ENCODE data around the gene ADGRG1.
A peak's percentile ranks its signal among the peaks of the same experiment; 100 is the strongest.

The ADGRG1 gene

DNA sequence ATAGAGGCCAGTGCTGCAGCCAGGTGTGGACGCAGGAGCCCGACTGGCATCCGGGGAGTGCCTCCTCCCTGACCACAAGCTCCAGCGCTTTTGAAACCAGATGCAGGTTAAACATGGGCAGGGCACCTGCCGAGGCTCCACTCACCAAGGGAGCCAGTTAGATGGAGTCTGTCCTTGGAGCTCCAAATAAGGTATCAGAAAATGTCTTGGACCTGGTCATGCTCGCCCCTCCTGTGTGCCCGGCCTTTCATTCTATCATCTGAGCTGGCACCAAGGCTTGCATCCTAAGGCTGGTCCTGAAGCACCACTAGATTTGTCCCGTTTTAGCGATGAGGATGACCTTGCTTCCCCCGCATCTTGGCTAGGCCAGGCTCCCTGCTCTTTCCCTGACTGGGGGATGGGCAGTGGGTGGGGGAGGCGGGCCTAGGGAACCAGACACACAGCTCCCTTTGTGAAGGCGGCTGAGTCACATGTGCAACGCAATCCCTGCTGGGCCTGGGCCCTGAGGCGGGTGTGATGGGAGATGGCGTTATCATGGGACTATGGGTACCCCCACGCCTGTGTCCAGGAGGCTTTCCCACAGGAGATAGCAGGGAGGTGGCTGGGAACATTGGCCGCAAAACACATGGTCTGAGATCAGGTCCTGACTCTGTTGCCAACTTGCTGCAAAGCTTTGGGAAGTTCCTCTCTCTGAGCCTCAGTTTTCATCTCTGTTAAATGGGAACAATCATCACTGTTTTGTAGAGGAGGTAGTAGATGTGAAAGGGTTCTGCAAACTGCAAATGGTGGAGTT lies 5.0 kb upstream of the ADGRG1 start:
- peaks cover 14% of the 10 kb centered on the region for H3K27me3 ChIP-seq (ENCODE audit: control insufficient read depth, insufficient read depth, low read length)
- H3K4me1 ChIP-seq (ENCODE audit: control insufficient read depth, insufficient read depth, low read length), result peaks cover 16% of the 10 kb centered on the region
- H3K4me2 ChIP-seq (ENCODE audit: low read length), result no peak overlapping the region
- H3K9ac ChIP-seq (ENCODE audit: low read depth, low read length), result no peak overlapping the region
- H3K4me3 ChIP-seq (ENCODE audit: low read length), result no peak overlapping the region
- no peaks in the 10 kb centered on the region for H3K9me3 ChIP-seq (replicated peaks; ENCODE audit: low read length)
- H3K36me3 ChIP-seq (ENCODE audit: insufficient read depth, low read length), result no peaks in the 10 kb centered on the region

DNA sequence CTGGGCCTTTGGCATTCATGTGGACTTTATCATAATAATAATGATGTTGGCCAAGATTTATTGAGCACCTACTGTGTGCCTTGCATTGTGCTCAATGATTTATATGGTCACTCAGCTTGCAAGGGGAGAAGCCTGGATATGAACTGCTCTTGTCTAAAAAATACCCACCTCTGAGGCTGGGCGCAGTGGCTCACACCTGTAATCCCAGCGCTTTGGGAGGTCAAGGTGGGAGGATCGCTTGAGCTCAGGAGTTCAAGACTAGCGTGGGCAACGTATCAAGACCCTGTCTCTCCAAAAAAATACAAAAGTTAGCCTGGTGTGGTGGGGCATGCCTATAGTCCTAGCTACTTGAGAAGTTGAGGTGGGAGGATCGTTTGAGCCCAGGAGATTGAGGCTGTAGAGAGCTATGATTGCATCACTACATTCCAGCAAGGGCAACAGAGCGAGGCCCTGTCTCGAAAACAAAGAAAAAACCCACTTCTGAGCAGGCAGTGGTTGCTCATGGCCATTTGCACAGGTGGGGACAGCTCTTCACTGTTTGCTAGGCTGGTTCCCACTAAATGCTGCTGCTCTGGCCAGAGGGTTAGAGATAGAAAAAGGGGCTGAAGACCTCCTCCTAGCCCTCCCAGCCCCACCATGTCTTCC lies 4.3 kb upstream of the ADGRG1 start:
- no peaks in the 10 kb centered on the region for H3K9me3 ChIP-seq (replicated peaks; ENCODE audit: low read length)
- no peaks in the 10 kb centered on the region for H3K36me3 ChIP-seq (ENCODE audit: insufficient read depth, low read length)
- H3K9ac ChIP-seq (ENCODE audit: low read depth, low read length), result no peak overlapping the region
- H3K4me1 ChIP-seq (ENCODE audit: control insufficient read depth, insufficient read depth, low read length), result peaks cover 23% of the 10 kb centered on the region
- H3K27me3 ChIP-seq (ENCODE audit: control insufficient read depth, insufficient read depth, low read length), result peaks cover 14% of the 10 kb centered on the region
- H3K4me3 ChIP-seq (ENCODE audit: low read length), result no peak overlapping the region
- no peak overlapping the region for H3K4me2 ChIP-seq (ENCODE audit: low read length)

DNA sequence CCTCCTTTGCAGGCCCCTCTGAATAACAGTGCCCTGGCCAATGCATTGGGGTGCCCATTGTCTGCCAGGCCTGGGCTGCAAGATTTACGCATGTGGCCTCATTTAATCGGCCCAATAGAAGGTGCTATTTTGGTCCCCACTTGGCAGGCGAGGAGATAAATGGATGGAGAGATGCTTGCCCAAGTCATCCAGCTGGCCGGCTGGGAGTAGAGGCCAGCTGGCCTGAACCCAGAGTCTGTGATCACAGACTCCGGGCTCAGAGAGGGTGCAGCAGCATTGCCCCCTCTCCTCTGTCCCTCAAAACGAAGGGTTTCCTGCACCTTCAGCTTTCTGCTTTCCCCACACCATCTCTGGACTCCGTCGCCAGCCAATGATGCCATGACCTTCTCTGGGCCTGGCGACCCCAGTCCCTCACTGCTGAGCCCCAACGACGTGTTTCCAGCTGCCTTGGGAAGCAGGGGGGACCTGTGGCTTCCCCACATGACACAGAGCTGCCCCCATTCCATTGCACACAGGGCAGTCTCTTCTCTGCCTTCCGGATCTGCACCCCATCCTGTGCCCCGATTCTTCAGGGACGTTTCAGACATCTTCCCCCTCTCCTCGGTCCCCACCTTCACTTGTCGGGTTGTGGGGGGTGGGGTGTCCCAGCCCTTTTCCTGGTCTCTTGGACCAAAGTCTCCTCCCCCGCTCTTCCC lies 3.5 kb upstream of the ADGRG1 start:
- no peaks in the 10 kb centered on the region for H3K9me3 ChIP-seq (replicated peaks; ENCODE audit: low read length)
- H3K9ac ChIP-seq (ENCODE audit: low read depth, low read length), result no peak overlapping the region
- H3K4me1 ChIP-seq (ENCODE audit: control insufficient read depth, insufficient read depth, low read length), result peaks cover 23% of the 10 kb centered on the region
- H3K4me3 ChIP-seq (ENCODE audit: low read length), result no peak overlapping the region
- H3K27me3 ChIP-seq (ENCODE audit: control insufficient read depth, insufficient read depth, low read length), result peaks cover 14% of the 10 kb centered on the region
- H3K4me2 ChIP-seq (ENCODE audit: low read length), result no peak overlapping the region
- no peaks in the 10 kb centered on the region for H3K36me3 ChIP-seq (ENCODE audit: insufficient read depth, low read length)

DNA sequence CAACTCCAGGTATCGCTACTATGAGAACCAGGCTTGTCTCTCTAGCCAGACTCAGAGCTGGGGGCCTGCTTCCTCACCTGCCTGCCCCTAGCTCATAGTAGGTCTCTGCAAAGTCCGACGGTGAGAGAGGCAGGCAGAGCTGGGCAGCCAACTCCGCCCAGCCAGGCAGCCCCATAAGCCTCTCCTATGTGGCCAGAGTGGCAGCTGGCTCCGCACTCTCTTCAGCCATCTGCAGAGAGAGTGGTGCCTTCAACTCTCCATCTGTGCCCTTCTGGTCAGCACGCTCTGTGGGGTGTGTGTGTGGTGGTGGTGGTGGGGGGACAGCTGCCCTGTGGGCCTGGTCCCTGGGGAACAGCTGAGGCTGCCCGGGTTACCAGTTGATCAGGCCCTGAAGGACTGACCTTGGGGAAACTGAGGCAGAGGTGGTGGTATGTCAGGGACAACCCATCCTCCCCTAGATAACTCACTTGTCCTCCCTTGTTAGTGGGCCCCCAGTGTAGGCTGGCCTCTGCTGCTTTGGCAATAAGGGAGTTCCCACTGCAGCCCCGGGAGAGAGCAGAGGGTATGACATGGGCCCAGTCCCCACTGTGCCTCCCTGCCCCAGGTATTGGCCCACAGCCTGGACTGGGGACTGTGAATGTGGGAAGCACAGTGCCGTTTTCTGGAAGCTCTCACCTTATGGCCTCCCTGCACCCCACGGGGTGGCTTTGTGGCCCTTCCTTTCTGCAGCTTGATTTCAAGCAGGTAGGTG lies 1.8 kb upstream of the ADGRG1 start:
- H3K9me3 ChIP-seq (replicated peaks; ENCODE audit: low read length), result no peaks in the 10 kb centered on the region
- no peak overlapping the region for H3K9ac ChIP-seq (ENCODE audit: low read depth, low read length)
- H3K4me1 ChIP-seq (ENCODE audit: control insufficient read depth, insufficient read depth, low read length), result peaks cover 29% of the 10 kb centered on the region
- no peak overlapping the region for H3K4me2 ChIP-seq (ENCODE audit: low read length)
- H3K36me3 ChIP-seq (ENCODE audit: insufficient read depth, low read length), result no peaks in the 10 kb centered on the region
- peaks cover 10% of the 10 kb centered on the region for H3K27me3 ChIP-seq (ENCODE audit: control insufficient read depth, insufficient read depth, low read length)
- no peak overlapping the region for H3K4me3 ChIP-seq (ENCODE audit: low read length)

DNA sequence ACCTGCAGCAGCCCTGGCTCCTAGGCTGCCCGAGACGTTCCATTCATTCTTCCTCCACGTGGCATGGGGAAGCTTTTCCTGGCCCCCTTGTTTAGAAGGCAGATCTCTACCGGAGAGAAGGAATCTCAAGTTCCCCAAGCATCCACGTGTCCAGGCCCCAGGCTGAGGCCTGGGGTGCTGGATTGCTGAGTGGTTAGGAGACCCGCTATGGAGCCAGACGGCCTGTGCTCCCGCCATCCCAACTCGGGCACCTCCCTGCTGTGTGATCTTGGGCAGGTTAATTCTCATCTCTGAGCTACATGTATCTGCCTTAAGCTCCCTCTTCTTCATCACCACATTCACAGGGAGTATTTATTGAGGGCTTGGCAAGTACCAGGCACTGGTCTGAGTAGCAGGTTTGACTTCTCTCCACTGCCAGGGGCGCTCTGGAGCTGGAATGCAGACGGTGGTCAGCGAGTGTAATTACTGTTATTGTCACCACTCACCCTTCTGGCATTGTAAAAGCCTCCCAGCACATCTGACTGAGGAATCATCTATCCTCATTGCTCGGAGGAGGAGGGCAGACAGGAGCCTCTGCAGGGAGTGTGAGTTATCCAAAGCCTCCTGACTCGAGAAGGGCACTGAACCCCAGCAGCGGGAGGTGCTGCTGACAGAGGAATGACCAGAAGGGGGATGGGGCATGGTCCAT lies 1.1 kb upstream of the ADGRG1 start:
- Histone ChIP-seq H3K4me3 (ENCODE audit: low read length) (peak overlapping the region; percentile 47), H3K9ac (ENCODE audit: low read depth, low read length) (peak overlapping the region; percentile 57), H3K36me3 (ENCODE audit: insufficient read depth, low read length) (no peaks in the 10 kb centered on the region), H3K4me1 (ENCODE audit: control insufficient read depth, insufficient read depth, low read length) (peaks cover 36% of the 10 kb centered on the region), H3K4me2 (ENCODE audit: low read length) (peak overlapping the region; percentile 80), H3K9me3 (replicated peaks; ENCODE audit: low read length) (no peaks in the 10 kb centered on the region), H3K27me3 (ENCODE audit: control insufficient read depth, insufficient read depth, low read length) (peaks cover 3% of the 10 kb centered on the region)

DNA sequence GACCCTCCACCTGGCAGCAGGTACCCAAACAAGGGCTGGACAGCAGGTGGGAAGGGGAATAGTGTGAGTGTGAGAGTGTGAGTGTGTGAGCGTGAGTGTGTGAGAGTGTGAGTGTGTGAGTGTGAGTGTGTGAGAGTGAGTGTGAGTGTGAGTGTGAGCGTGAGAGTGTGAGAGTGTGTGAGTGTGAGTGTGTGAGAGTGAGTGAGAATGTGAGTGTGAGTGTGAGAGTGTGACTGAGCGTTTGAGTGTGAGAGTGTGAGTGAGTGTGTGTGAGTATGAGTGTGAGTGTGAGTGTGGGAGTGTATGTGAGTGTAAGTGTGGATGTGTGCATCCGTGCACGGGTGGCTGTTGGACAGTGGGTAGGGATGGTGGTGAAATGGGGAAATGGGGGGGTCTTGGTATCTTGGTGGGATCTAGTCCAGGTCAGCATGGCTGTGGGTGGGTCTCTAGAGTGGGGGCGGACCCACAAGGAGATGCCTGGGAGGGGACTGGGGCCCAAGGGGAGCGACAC lies 408 bp downstream of the ADGRG1 start:
- peak overlapping the region; percentile 80 for H3K4me2 ChIP-seq (ENCODE audit: low read length)
- no peaks in the 10 kb centered on the region for H3K9me3 ChIP-seq (replicated peaks; ENCODE audit: low read length)
- peak overlapping the region; percentile 57 for H3K9ac ChIP-seq (ENCODE audit: low read depth, low read length)
- H3K4me1 ChIP-seq (ENCODE audit: control insufficient read depth, insufficient read depth, low read length), result peaks cover 50% of the 10 kb centered on the region
- no peaks in the 10 kb centered on the region for H3K36me3 ChIP-seq (ENCODE audit: insufficient read depth, low read length)
- peak overlapping the region; percentile 53 for H3K4me3 ChIP-seq (ENCODE audit: low read length)
- H3K27me3 ChIP-seq (ENCODE audit: control insufficient read depth, insufficient read depth, low read length), result no peaks in the 10 kb centered on the region

DNA sequence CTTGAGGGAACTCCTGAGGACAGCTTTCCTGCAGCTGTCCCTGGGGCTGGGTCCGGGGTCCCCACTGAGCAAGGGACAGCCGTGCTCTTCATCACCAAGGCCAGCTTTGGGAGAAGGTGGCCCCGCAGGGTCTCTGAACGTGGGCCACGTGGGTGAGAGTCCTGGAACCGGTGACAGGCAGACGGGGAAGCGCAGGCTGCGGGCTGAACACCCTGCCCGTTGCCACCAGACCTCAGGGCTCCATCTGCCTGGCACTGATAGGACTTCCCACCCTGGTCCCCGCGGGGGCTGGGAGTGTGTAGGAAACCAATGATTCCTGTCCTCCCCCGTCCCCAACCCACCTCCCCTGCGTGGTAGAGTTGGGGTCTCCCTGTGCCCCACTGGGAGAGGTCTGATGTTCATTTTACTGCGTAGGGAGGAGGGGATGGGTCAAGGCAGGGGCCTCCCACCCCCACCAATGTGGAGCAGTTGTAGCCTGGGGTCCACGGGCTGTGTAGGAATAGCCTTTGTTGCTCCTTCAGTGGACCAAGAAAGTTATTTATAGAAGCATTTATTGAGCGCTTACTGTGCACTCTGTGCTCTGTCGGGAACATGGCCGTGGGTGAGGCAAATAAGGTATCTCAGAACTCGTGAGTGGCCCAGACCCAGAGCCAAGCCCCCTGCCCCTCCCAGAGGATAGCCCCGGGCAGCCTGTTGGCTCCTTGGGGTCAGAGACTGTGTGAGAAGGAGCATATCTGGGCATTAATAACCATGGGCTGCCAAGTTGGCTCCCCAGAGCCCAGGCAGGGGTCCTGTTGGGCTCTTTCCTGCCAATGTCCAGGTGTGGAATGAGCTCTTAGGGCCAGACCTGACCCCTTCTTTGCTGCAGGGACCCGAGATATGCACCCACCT lies 1.3 kb downstream of the ADGRG1 start:
- no peaks in the 10 kb centered on the region for H3K36me3 ChIP-seq (ENCODE audit: insufficient read depth, low read length)
- peaks cover 57% of the 10 kb centered on the region for H3K4me1 ChIP-seq (ENCODE audit: control insufficient read depth, insufficient read depth, low read length)
- H3K4me2 ChIP-seq (ENCODE audit: low read length), result no peak overlapping the region
- H3K9ac ChIP-seq (ENCODE audit: low read depth, low read length), result no peak overlapping the region
- H3K9me3 ChIP-seq (replicated peaks; ENCODE audit: low read length), result no peaks in the 10 kb centered on the region
- no peaks in the 10 kb centered on the region for H3K27me3 ChIP-seq (ENCODE audit: control insufficient read depth, insufficient read depth, low read length)
- H3K4me3 ChIP-seq (ENCODE audit: low read length), result no peak overlapping the region

DNA sequence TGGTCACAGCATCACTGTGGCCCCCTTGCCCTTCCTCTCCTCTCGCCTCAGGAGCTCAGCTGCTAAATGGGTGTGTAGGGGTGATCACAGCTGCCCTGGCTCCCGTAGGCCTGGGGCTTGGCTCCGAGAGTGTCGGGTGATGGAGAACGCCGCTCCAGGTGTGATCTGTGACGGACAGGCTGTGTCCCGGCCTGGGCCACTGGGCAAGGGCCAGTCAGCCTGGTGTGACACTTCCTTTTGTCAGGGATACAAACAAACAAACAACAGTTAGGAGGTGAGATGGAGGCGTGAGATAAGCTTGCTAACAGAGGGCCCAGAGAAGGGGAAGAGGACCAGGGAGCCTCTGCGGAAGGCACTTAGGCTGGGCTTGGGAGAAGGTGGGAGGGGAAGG lies 2.0 kb downstream of the ADGRG1 start:
- Histone ChIP-seq H3K27me3 (ENCODE audit: control insufficient read depth, insufficient read depth, low read length) (no peaks in the 10 kb centered on the region), H3K4me2 (ENCODE audit: low read length) (no peak overlapping the region), H3K4me3 (ENCODE audit: low read length) (no peak overlapping the region), H3K9me3 (replicated peaks; ENCODE audit: low read length) (no peaks in the 10 kb centered on the region), H3K36me3 (ENCODE audit: insufficient read depth, low read length) (no peaks in the 10 kb centered on the region), H3K9ac (ENCODE audit: low read depth, low read length) (no peak overlapping the region), H3K4me1 (ENCODE audit: control insufficient read depth, insufficient read depth, low read length) (peaks cover 57% of the 10 kb centered on the region)

DNA sequence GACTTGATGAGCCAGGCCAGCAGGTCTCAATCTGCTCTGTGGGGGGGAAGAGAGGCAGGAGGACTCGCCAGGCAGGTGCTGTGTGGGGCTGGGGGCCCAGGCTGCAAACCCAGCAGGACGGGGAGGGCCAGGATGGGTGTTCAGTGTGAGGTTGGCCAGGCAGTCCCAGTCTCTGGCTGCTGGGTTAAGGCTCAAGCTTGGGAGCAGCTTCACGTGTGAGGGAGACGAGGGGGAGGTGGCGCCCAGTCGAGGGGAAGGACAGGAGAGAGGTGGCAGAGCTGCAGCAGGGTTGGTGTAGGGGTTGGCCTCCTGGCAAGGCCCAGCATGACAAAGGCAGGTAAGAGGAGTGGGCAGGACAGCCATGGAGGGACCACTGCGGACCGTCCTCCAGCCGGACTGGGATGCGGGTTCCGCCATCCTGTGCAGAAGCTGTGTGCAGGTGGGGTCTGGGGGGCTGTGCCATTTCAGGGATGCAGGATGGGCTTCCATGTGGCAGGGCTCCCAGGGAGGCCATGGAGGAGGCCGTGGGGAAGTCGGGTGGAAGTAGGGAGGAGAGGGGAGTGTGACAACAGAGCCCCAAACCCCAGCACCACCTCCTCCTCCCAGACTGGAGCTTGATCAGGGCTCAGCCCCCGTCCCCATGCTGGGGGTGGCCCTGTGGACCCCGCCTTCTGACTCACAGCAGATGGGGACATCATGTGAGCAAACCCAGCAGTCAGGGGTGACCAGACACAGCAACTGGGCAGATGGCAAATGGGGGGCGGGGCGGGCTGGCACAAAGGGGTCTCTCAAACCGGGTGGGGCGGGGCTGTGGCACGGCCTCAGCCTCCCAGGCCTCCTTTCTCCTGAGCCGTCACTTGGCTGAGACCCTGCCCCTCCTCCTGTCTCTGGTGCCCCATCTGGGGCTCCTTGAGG lies 2.8 kb downstream of the ADGRG1 start:
- Histone ChIP-seq H3K4me3 (ENCODE audit: low read length) (no peak overlapping the region), H3K9ac (ENCODE audit: low read depth, low read length) (no peak overlapping the region), H3K9me3 (replicated peaks; ENCODE audit: low read length) (no peaks in the 10 kb centered on the region), H3K4me1 (ENCODE audit: control insufficient read depth, insufficient read depth, low read length) (peaks cover 57% of the 10 kb centered on the region), H3K27me3 (ENCODE audit: control insufficient read depth, insufficient read depth, low read length) (no peaks in the 10 kb centered on the region), H3K36me3 (ENCODE audit: insufficient read depth, low read length) (no peaks in the 10 kb centered on the region), H3K4me2 (ENCODE audit: low read length) (no peak overlapping the region)
